HG03565 (cell line): Measurements from ENCODE around the gene TMEM132A.

Experiments used
- ATAC-seq: cut with Tn5 transposase; IDR thresholded peaks from one replicate; pipeline ENCODE4 v1.9.1; 2021; ENCODE audit warnings: mild to moderate bottlenecking, moderate library complexity; ENCODE audit not compliant: unreplicated experiment

The TMEM132A gene

DNA sequence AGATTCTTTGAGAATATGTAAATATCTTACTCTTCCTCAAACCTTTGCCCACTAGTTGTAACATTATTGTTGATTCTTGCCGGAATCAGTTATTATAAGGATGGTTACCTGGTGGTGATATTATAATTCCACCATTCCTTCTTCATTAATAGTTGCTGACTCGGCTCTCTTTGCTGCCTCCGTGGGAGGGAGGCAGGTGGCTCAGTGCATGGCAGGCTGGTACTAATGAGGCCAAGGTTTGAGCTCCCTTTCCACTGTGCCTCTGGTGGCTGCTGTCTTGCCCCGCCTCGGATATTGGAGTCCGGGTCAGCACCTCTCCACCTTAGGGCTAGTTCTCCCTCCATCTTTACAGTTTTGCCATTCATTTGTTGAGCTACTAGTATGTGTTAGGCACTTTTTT is 59.9 kb downstream of the TMEM132A start:
- no peak for ATAC-seq

GRCh38 chr11:60984636-60985035 is 60.4 kb downstream of the TMEM132A start:
- ATAC-seq, result no peak

GRCh38 chr11:60985501-60985900 is 61.2 kb downstream of the TMEM132A start:
- no peak for ATAC-seq

DNA sequence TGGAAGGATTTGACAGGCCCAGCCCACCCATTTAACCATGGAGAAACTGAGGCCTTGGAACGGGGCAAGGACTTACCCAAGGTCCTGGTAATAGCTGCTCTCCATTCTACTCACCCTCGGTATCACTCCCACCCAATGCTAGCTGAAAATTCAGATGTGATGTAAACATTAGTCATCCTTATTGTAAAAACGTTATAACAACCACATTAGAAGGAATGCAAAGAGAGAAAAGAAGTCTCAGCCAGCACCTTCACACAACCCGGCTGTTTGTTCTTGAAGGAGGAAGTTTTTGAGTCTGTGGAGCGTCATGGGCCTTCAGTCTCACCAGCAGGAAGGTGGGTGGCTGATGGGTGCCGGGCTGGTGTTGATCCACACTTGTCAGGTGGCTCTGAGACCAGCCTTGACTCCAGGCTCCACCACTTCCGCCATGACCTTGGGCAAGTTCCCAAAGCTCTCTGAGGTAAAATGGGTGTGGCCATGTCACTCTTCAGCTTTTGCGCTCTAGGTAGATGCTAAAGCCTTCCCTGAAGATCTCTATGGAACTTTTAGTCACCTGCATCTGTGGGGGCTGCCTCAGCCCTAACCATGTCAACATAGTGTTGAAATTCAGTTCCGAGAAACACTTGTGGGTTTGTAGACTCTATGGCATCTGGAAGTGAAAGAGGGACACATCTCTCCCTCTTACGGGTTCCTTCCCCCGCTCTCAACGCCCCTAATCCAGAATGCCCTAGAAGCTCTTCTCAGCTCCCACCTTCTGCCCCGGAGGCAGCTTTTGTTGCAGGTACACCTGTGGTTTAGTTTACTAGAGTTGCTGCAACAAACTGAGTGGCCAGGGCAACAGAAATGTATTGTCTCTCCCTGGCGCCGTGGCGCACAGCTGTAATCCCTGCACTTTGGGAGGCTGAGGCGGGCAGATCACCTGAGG is 62.0 kb downstream of the TMEM132A start:
- ATAC-seq, result no peak
